Lower leg skin (tissue), 4 donors: Measurements from ENCODE around the gene PCDHGC3. TPM values are rescaled to one million over a fixed set of nuclear protein-coding genes. Genes with fewer than 3 reads are reported as not detected.

Source experiments
- DNase-seq, 2 donors: peaks; one replicate each; pipeline ENCODE4 v3.0.0-alpha.2; 2019; ENCODE audit warnings: low spot score in 2 of 2
- H3K4me3 ChIP-seq: fragments of 200-600 bp; sonication (generic); 2 replicates; pipeline ENCODE4 v1.5.1; 2017; ENCODE audit warnings: mild to moderate bottlenecking, low read depth; ENCODE audit not compliant: poor library complexity, severe bottlenecking
- POLR2A ChIP-seq, 2 donors: fragments of 450-650 bp; IDR thresholded peaks; one replicate each; pipeline ENCODE4 v1.6.1; 2016 to 2017; ENCODE audit warnings: antibody characterized with exemption in 2 of 2, mild to moderate bottlenecking in 1 of 2, moderate library complexity in 1 of 2
- WGBS, 2 donors: methylation state at CpG; one replicate each; pipeline ENCODE4 v1.1.5; 2018; 5-methylcytosine and 5-hydroxymethylcytosine counted together
- intact Hi-C: fragments of 100-400 bp; cut with DNase I; formaldehyde crosslinking; loops from one replicate; pipeline ENCODE4 v1.15.0; 2023; ENCODE audit warnings: low total_unique reads
- total RNA-seq, 4 donors: library from RNA; depleted of rRNA; stranded (reverse); fragments of >200 nt; gene quantifications; one replicate each; pipeline ENCODE4 v1.1.0, GENCODE V29; 2016
- TF ChIP-seq, protein P1 (sequence below), 3 donors: fragments of 450-650 bp; IDR thresholded peaks; one replicate each; pipeline ENCODE4 v1.5.1; 2016; ENCODE audit warnings: antibody characterized with exemption in 3 of 3, mild to moderate bottlenecking in 3 of 3, moderate library complexity in 2 of 3

PCDHGC3 gene
- total RNA-seq, 4 donors from 2014 or later = 45.5 to 80.8 (median 49.7) TPM

DNA sequence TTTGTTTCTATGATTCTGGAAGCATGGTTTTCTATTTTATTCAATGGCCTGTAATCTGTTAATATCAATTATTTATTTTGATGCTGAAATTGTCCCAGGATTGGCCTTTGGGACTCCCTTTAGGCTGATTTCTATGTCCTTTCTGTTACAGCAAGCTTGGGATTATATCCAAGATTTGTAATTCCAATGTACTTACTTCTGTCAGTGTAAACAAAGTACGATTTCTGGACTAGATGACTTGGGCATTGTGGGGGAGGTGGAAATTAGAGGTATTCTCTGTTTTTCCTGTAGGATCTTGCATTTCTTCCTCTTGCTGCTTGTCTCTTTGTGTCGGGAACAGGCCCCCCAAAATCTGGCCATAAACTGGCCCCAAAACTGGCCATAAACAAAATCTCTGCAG is 41.8 kb upstream of the PCDHGC3 start:
- 86 to 88% methylated on average over 2 of the region's 2 CpGs for WGBS, 2 donors
- TF ChIP-seq, protein P1, sequence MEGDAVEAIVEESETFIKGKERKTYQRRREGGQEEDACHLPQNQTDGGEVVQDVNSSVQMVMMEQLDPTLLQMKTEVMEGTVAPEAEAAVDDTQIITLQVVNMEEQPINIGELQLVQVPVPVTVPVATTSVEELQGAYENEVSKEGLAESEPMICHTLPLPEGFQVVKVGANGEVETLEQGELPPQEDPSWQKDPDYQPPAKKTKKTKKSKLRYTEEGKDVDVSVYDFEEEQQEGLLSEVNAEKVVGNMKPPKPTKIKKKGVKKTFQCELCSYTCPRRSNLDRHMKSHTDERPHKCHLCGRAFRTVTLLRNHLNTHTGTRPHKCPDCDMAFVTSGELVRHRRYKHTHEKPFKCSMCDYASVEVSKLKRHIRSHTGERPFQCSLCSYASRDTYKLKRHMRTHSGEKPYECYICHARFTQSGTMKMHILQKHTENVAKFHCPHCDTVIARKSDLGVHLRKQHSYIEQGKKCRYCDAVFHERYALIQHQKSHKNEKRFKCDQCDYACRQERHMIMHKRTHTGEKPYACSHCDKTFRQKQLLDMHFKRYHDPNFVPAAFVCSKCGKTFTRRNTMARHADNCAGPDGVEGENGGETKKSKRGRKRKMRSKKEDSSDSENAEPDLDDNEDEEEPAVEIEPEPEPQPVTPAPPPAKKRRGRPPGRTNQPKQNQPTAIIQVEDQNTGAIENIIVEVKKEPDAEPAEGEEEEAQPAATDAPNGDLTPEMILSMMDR (IDR thresholded peaks at IDR 0.05) = no peak
- no peak for TF ChIP-seq POLR2A (IDR thresholded peaks at IDR 0.05)
- no peak overlapping the region for H3K4me3 ChIP-seq
- intact Hi-C loops = no loop called here
- no peak for DNase-seq

DNA sequence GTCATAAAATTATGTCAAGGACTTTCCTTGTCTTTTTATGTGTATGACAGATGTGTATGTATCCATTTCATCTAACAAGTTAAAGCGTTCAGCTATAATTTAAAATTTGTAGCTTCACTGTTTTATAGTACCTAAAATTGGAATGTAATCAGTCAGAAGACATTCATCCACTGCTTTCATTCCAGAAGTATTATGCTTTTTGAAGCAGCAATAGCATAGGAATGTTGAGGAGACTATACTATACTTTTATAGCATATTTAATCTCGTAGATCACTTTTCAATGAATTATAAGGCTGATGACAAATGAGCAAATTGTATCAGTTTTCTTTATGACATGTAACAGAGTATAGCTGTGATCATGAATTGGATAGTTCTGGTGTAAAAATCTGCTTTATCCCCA is 38.5 kb upstream of the PCDHGC3 start:
- WGBS, 2 donors = 91 to 96% methylated on average over 2 of the region's 2 CpGs
- TF ChIP-seq, protein P1 (IDR thresholded peaks at IDR 0.05) = no peak
- TF ChIP-seq POLR2A (IDR thresholded peaks at IDR 0.05) = no peak
- intact Hi-C loops = no loop called here
- H3K4me3 ChIP-seq = no peak overlapping the region
- no peak for DNase-seq

DNA sequence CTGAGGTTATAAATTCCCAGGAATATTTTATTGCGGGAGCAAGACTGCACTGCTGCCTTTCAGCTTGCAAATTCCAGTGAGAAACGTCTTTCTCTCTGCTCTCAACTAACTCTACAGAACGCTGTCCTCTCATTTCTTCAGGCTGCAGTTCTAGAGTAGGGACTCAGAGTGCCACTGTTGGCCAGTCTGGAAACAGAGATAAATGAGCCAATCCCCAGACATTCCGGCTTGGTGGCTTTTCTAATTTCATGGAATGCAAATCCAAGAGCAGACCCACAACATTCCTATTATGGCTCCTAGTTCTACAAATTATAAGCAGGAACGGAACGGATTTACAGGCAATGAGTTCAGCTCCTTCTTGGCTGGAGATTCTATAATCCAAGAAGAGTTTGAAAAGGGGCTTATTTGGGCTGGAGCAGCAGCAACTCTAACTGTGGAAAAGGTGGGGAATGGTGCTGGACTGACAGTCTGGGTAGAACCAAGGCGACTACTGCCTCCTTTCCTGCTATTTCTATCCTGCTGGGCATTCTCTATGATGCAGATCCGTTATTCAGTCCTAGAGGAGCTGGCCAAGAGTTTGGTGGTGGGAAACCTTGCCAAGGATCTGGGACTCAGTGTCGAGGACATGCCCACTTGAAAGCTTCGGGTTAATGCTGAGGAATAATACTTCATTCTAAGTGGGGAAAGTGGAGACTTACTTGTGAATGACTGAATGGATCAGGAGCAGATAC is 36.2 kb upstream of the PCDHGC3 start:
- no peak for DNase-seq
- intact Hi-C loops = no loop called here
- 69 to 72% methylated on average over 10 of the region's 10 CpGs for WGBS, 2 donors
- H3K4me3 ChIP-seq = no peak overlapping the region
- no peak for TF ChIP-seq POLR2A (IDR thresholded peaks at IDR 0.05)
- TF ChIP-seq, protein P1 (IDR thresholded peaks at IDR 0.05) = no peak

DNA sequence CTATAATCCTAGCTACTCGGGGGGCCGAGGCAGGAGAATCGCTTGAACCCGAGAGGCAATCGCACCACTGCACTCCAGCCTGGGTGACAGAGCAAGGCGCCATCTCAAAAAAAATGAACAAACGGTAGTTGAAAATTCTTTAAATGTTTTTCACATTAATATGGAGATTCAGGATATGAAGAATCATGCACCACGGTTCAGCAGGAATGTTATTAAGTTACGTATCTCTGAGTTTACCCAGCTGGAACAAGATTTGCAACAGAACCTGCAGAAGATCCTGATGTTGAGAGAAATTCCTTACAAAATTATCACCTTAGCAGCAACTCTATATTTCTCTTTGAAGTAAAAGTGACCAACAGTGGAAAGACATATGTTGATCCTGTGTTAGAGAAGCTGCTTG is 35.4 kb upstream of the PCDHGC3 start:
- H3K4me3 ChIP-seq = no peak overlapping the region
- intact Hi-C loops = no loop called here
- DNase-seq = no peak
- TF ChIP-seq POLR2A (IDR thresholded peaks at IDR 0.05) = no peak
- TF ChIP-seq, protein P1 (IDR thresholded peaks at IDR 0.05) = no peak
- WGBS, 2 donors = 92 to 95% methylated on average over 9 of the region's 9 CpGs

DNA sequence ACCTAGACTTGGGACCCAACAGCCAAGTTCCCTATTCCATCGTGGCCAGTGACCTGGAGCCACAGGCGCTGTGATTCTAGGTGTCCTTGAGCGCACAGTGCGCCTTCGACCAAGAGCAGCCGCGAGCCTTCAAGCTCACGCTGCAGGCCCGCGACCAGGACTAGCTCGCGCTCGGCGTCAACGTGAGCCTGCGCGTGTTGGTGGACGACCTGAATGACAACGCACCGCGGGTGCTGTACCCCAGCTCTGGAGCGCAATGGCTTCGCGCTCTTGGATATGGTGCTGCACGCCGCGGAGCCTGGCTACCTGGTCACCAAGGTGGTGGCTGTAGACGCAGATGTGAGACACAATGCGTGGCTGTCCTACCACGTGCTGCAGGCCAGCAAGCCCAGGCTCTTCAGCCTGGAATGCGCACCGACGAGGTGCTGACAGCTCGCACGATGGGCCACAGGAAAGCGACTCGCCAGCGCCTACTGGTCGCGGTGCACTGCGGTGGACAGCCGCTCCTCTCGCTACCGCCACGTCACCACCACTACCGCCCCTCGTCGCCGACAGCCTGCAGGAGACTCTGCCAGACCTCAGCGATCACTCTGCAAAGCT is 34.1 kb upstream of the PCDHGC3 start:
- 54% methylated on average over 42 to 50 of the region's 50 CpGs for WGBS, 2 donors
- TF ChIP-seq POLR2A (IDR thresholded peaks at IDR 0.05) = no peak
- TF ChIP-seq, protein P1 (IDR thresholded peaks at IDR 0.05) = no peak
- intact Hi-C loops = no loop called here
- no peak for DNase-seq
- no peak overlapping the region for H3K4me3 ChIP-seq
